PC-9 (cell line): Measurements from ENCODE around the gene SHROOM3.

Experiments
- CTCF ChIP-seq: fragments of 200-600 bp; sonication (generic); conservative IDR thresholded peaks from 2 replicates; pipeline ENCODE4 v1.6.1; 2017; ENCODE audit warnings: mixed run types, antibody characterized with exemption, mild to moderate bottlenecking, moderate library complexity
- EZH2 ChIP-seq: fragments of 200-600 bp; sonication (generic); IDR thresholded peaks from 2 replicates; pipeline ENCODE4 v1.8.0; 2017; ENCODE audit warnings: antibody characterized with exemption, low read depth

- TF ChIP-seq CTCF (no peak), EZH2 (no peak)
Measured at GRCh38 chr4:76680952-76681351, 245.9 kb downstream of the SHROOM3 start.
